ENCODE measurements around the gene ADAR.

DNA sequence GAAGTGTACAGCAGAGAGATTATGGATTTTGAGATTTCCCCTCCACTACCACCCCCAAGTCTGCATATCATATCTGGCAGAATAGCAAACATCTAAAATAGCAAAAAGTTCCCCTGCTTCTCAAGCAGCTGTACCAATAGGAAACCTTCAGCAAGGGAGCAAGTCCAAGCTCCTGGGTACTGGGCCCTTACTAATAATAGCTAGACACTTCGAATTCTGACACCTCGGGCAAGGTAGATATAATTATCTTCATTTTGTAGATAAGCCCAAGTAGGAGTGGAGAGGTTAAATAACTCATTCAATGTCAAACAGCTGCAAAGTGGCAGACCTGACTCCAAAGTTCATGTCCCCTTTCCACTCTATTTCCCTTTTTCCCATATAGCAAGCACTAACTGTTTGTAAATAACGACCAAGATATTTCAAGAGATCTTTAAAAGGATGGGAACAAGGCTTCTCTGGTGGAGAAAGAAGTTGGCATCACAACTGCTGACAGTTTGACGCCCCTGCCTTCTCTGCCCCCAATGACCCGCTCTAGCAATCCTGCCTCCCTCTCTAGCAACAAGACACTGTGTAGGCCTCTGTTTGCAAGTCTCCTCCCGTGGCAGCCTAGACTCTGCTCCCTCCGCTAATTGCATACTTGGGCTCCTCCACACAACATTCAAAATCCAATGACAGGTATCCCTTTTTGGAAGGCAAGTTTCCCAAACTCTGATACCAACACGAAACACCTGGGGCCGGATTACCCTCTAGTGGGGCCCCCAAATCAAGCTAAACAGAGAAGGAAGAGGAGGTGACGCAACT is 18.7 kb upstream of the ADAR start:
- TF ChIP-seq, protein P1, sequence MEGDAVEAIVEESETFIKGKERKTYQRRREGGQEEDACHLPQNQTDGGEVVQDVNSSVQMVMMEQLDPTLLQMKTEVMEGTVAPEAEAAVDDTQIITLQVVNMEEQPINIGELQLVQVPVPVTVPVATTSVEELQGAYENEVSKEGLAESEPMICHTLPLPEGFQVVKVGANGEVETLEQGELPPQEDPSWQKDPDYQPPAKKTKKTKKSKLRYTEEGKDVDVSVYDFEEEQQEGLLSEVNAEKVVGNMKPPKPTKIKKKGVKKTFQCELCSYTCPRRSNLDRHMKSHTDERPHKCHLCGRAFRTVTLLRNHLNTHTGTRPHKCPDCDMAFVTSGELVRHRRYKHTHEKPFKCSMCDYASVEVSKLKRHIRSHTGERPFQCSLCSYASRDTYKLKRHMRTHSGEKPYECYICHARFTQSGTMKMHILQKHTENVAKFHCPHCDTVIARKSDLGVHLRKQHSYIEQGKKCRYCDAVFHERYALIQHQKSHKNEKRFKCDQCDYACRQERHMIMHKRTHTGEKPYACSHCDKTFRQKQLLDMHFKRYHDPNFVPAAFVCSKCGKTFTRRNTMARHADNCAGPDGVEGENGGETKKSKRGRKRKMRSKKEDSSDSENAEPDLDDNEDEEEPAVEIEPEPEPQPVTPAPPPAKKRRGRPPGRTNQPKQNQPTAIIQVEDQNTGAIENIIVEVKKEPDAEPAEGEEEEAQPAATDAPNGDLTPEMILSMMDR (IDR thresholded peaks at IDR 0.05; ENCODE audit: extremely low read depth in 1 of 2, insufficient read depth in 1 of 2, low read depth in 1 of 2, low read length in 2 of 2) = no peak
- no peak for TF ChIP-seq MAX (IDR thresholded peaks at IDR 0.05; ENCODE audit: insufficient read depth, insufficient read length)
- TF ChIP-seq FOS (IDR thresholded peaks at IDR 0.05; ENCODE audit: borderline replicate concordance, insufficient read depth, low read length) = no peak
- TF ChIP-seq POLR2AphosphoS5 (IDR thresholded peaks at IDR 0.05; ENCODE audit: insufficient read depth, low read depth, low read length) = no peak
- TF ChIP-seq GATA2 (IDR thresholded peaks at IDR 0.05; ENCODE audit: insufficient read depth, insufficient read length, low read depth, low read length) = no peak
- no peak for TF ChIP-seq EZH2 (IDR thresholded peaks at IDR 0.05; ENCODE audit: borderline replicate concordance, low read depth, low read length, severe bottlenecking)
- TF ChIP-seq POLR2A (IDR thresholded peaks at IDR 0.05; ENCODE audit: low read depth, low read length) = no peak

Data from endothelial cell of umbilical vein (primary cell).